ENCODE data around the gene IKZF5. TPM values are rescaled to one million over a fixed set of nuclear protein-coding genes. Genes with fewer than 3 reads are reported as not detected.

Gene IKZF5
- total RNA-seq, 1 experiment from 2014 or later = 7.9 TPM

DNA sequence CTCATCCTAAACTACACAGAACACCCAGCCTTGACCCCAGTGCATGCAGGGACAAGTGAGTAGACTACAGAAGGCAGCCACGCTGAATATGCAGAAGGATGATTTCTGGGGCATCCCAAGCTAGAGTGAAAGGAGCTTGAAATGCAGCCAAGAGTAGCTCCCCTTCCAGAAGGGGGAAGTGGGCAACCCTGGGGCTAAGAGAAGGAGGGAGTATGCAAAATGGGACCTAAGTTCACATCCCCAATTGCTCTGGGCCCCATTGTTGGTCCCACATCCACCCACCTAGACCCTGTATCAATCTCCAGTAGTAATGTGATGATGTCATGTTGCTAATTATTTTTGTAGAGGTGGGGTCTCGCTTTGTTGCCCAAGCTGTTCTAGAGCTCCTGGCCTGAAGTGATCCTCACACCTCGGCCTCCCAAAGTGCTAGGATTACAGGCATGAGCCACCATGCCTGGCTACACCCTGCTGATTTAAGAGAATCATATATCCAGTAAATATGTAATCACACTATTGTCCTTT is 34.0 kb downstream of the IKZF5 start:
- H3K27me3 Mint-ChIP-seq (ENCODE audit: low read depth) = peaks cover 15% of the 10 kb centered on the region; the same call in 1 of the 2 replicates
- no peak for DNase-seq (ENCODE audit: low spot score)
- TF ChIP-seq, protein P1, sequence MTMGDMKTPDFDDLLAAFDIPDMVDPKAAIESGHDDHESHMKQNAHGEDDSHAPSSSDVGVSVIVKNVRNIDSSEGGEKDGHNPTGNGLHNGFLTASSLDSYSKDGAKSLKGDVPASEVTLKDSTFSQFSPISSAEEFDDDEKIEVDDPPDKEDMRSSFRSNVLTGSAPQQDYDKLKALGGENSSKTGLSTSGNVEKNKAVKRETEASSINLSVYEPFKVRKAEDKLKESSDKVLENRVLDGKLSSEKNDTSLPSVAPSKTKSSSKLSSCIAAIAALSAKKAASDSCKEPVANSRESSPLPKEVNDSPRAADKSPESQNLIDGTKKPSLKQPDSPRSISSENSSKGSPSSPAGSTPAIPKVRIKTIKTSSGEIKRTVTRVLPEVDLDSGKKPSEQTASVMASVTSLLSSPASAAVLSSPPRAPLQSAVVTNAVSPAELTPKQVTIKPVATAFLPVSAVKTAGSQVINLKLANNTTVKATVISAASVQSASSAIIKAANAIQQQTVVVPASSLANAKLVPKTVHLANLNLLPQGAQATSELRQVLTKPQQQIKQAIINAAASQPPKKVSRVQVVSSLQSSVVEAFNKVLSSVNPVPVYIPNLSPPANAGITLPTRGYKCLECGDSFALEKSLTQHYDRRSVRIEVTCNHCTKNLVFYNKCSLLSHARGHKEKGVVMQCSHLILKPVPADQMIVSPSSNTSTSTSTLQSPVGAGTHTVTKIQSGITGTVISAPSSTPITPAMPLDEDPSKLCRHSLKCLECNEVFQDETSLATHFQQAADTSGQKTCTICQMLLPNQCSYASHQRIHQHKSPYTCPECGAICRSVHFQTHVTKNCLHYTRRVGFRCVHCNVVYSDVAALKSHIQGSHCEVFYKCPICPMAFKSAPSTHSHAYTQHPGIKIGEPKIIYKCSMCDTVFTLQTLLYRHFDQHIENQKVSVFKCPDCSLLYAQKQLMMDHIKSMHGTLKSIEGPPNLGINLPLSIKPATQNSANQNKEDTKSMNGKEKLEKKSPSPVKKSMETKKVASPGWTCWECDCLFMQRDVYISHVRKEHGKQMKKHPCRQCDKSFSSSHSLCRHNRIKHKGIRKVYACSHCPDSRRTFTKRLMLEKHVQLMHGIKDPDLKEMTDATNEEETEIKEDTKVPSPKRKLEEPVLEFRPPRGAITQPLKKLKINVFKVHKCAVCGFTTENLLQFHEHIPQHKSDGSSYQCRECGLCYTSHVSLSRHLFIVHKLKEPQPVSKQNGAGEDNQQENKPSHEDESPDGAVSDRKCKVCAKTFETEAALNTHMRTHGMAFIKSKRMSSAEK (CRISPR knock-in tag; IDR thresholded peaks at IDR 0.05; ENCODE audit: borderline replicate concordance) = no peak
- TF ChIP-seq TCF7 (CRISPR knock-in tag; IDR thresholded peaks at IDR 0.05; ENCODE audit: low read depth) (no peak), NR1H2 (CRISPR knock-in tag; IDR thresholded peaks at IDR 0.05) (no peak), MAX (CRISPR knock-in tag; IDR thresholded peaks at IDR 0.05) (no peak)
- TF ChIP-seq, protein P2, sequence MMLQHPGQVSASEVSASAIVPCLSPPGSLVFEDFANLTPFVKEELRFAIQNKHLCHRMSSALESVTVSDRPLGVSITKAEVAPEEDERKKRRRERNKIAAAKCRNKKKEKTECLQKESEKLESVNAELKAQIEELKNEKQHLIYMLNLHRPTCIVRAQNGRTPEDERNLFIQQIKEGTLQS (CRISPR knock-in tag; conservative IDR thresholded peaks at IDR 0.05) = no peak
- no peak overlapping the region for H3K4me3 Mint-ChIP-seq
- no peak overlapping the region for H3K27ac Mint-ChIP-seq
- 0 out of 2 replicates have a peak, but pooled peaks cover 4% of the 10 kb centered on the region for H3K4me1 Mint-ChIP-seq
- no peaks in the 10 kb centered on the region for H3K9me3 Mint-ChIP-seq
- POLR2A ChIA-PET = no interaction called here
- no peak for ATAC-seq
- H3K36me3 Mint-ChIP-seq = no peaks in the 10 kb centered on the region
- CTCF ChIA-PET = no interaction called here

GRCh38 chr10:122974023-122974422 is 34.6 kb downstream of the IKZF5 start:
- DNase-seq (ENCODE audit: low spot score) (no peak), ATAC-seq (no peak)
- Mint-ChIP-seq H3K36me3 (no peaks in the 10 kb centered on the region), H3K27me3 (ENCODE audit: low read depth) (peaks cover 20% of the 10 kb centered on the region), H3K9me3 (peaks cover 5% of the 10 kb centered on the region), H3K27ac (no peak overlapping the region), H3K4me1 (0 out of 2 replicates have a peak, but pooled peaks cover 4% of the 10 kb centered on the region), H3K4me3 (no peak overlapping the region)
- POLR2A ChIA-PET = no interaction called here
- TF ChIP-seq, protein P3, sequence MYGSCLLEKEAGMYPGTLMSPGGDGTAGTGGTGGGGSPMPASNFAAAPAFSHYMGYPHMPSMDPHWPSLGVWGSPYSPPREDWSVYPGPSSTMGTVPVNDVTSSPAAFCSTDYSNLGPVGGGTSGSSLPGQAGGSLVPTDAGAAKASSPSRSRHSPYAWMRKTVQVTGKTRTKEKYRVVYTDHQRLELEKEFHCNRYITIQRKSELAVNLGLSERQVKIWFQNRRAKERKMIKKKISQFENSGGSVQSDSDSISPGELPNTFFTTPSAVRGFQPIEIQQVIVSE (CRISPR knock-in tag; IDR thresholded peaks at IDR 0.05; ENCODE audit: borderline replicate concordance) = no peak
- TF ChIP-seq, protein P4, sequence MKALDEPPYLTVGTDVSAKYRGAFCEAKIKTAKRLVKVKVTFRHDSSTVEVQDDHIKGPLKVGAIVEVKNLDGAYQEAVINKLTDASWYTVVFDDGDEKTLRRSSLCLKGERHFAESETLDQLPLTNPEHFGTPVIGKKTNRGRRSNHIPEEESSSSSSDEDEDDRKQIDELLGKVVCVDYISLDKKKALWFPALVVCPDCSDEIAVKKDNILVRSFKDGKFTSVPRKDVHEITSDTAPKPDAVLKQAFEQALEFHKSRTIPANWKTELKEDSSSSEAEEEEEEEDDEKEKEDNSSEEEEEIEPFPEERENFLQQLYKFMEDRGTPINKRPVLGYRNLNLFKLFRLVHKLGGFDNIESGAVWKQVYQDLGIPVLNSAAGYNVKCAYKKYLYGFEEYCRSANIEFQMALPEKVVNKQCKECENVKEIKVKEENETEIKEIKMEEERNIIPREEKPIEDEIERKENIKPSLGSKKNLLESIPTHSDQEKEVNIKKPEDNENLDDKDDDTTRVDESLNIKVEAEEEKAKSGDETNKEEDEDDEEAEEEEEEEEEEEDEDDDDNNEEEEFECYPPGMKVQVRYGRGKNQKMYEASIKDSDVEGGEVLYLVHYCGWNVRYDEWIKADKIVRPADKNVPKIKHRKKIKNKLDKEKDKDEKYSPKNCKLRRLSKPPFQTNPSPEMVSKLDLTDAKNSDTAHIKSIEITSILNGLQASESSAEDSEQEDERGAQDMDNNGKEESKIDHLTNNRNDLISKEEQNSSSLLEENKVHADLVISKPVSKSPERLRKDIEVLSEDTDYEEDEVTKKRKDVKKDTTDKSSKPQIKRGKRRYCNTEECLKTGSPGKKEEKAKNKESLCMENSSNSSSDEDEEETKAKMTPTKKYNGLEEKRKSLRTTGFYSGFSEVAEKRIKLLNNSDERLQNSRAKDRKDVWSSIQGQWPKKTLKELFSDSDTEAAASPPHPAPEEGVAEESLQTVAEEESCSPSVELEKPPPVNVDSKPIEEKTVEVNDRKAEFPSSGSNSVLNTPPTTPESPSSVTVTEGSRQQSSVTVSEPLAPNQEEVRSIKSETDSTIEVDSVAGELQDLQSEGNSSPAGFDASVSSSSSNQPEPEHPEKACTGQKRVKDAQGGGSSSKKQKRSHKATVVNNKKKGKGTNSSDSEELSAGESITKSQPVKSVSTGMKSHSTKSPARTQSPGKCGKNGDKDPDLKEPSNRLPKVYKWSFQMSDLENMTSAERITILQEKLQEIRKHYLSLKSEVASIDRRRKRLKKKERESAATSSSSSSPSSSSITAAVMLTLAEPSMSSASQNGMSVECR (CRISPR knock-in tag; IDR thresholded peaks at IDR 0.05; ENCODE audit: borderline replicate concordance) = no peak
- TF ChIP-seq ZNF512 (CRISPR knock-in tag; IDR thresholded peaks at IDR 0.05; ENCODE audit: borderline replicate concordance) (no peak), TCF7 (CRISPR knock-in tag; IDR thresholded peaks at IDR 0.05; ENCODE audit: low read depth) (no peak), NR2C2 (CRISPR knock-in tag; IDR thresholded peaks at IDR 0.05) (no peak), NFYB (CRISPR knock-in tag; conservative IDR thresholded peaks at IDR 0.05; ENCODE audit: low read depth) (no peak), SMAD4 (CRISPR knock-in tag; IDR thresholded peaks at IDR 0.05) (no peak)
- CTCF ChIA-PET = no interaction called here
